Measurements from ENCODE around the gene RHBDL1.

DNA sequence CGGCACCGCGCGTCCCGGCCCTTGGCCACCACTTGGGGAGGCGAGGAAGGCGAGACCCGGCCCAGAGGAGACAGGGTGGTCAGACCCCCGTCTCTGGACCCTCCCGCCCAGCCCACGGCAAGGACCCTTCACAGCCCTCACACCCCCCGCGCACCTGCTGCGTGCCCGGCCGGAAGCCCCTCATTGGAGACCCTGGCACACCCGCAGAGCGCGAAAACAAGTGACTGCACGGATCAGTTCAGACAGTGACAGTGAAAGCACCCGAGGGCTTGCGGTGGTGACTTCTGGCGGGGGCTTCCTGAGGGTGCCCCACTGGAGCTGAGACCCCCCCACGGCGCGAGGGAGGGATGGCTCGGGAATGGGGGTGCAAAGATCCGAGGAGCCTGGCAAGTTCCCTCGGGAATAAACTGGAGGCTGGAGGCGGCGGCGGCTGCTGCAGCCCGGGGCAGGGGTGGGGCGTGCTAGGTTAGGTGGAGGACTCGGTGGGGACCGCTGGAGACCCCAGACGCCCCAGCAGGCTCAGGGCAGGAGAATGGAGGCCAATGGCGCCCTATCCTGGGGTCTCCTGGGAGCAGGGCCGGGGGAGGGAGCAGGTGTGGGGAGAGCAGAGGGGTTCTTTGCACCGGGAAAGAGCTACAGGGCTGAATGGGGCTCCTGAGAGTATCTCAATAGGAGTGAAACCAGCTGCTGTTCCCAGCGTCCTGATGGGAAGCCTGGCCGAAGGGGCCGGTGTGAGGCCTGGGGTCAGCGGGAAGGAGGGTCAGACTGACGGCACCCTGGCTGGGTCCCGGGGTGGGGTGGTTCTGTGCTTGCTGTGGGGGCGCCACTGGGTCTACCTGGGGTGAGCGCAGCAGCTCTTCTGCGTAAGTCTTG is 31.0 kb downstream of the RHBDL1 start:
- peak; percentile 7 for TF ChIP-seq EZH2 (IDR thresholded peaks at IDR 0.05; ENCODE audit: borderline replicate concordance, low read depth, low read length, poor library complexity, severe bottlenecking)
- TF ChIP-seq, protein P1, sequence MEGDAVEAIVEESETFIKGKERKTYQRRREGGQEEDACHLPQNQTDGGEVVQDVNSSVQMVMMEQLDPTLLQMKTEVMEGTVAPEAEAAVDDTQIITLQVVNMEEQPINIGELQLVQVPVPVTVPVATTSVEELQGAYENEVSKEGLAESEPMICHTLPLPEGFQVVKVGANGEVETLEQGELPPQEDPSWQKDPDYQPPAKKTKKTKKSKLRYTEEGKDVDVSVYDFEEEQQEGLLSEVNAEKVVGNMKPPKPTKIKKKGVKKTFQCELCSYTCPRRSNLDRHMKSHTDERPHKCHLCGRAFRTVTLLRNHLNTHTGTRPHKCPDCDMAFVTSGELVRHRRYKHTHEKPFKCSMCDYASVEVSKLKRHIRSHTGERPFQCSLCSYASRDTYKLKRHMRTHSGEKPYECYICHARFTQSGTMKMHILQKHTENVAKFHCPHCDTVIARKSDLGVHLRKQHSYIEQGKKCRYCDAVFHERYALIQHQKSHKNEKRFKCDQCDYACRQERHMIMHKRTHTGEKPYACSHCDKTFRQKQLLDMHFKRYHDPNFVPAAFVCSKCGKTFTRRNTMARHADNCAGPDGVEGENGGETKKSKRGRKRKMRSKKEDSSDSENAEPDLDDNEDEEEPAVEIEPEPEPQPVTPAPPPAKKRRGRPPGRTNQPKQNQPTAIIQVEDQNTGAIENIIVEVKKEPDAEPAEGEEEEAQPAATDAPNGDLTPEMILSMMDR (conservative IDR thresholded peaks at IDR 0.05; ENCODE audit: low read depth, low read length), result no peak
